Ovary (tissue), 3 donors: ENCODE data around the gene L2HGDH.

Experiments
- CTCF ChIP-seq, 3 donors: fragments of 450-650 bp in 2 of 3; fragments of 200-600 bp in 1 of 3; IDR thresholded peaks; one replicate each; pipeline versions ENCODE4 v1.5.1 to v1.8.0; 2016 to 2022; ENCODE audit warnings: antibody characterized with exemption in 3 of 3, mild to moderate bottlenecking in 1 of 3
- EP300 ChIP-seq: sonication (generic); formaldehyde crosslinking; IDR thresholded peaks from one replicate; pipeline ENCODE4 v1.6.1; 2017; ENCODE audit warnings: antibody characterized with exemption
- POLR2A ChIP-seq: fragments of 450-650 bp; IDR thresholded peaks from one replicate; pipeline ENCODE4 v1.6.1; 2017; ENCODE audit warnings: antibody characterized with exemption, mild to moderate bottlenecking, moderate library complexity
- donor health status: DM: no; HTN: no; CAD: no.

GRCh38 chr14:50242096-50242495 is 69.9 kb downstream of the L2HGDH start:
- no peak for TF ChIP-seq CTCF (IDR thresholded peaks at IDR 0.05)
- no peak for TF ChIP-seq EP300
- no peak for TF ChIP-seq POLR2A
